NAMALWA (cell line): Measurements from ENCODE around the gene CSNK2B.

Experiments used
- DNase-seq: peaks from one replicate; pipeline ENCODE4 v3.0.0-alpha.2; 2015; ENCODE audit warnings: low spot score

Gene CSNK2B

DNA sequence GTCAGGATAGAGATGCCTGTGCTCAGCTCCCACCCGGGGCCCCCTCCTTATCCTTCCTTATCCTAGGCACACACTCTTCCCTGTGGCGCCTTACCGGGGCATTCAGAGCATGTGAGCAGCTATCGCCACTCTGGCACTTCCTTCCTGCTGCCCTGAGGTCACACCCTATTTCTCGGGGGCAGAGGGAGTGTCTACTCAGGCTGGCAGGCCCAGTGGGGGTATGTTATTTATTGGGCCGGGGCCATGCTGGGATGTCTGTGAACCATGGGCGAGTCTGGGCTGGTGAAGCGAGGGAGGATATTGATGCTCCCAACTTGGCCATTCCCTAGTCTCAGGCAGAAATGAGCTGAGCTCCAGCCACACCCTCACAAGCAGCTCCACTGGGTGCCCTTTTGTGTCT is 45.4 kb downstream of the CSNK2B start:
- DNase-seq: no peak

DNA sequence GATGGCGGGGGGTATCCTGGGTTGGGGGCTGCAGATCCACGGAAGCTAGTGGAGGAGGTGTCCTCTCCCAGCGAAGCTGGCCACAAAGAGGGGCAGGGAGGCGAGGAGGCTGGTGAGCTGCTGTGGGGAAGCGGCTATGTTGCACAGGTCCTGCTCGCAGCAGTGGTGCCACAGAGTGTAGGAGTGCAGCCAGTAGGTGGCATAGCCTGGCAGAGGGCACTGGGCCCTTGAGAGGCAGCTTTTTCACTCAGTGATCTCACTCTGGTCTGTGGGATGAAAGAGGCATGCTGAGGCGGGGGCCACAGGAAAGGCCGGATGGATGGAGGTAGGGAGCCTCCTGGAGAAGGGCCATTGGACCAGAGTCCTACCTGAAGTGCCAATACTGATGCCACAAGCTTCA is 46.4 kb downstream of the CSNK2B start:
- no peak for DNase-seq

DNA sequence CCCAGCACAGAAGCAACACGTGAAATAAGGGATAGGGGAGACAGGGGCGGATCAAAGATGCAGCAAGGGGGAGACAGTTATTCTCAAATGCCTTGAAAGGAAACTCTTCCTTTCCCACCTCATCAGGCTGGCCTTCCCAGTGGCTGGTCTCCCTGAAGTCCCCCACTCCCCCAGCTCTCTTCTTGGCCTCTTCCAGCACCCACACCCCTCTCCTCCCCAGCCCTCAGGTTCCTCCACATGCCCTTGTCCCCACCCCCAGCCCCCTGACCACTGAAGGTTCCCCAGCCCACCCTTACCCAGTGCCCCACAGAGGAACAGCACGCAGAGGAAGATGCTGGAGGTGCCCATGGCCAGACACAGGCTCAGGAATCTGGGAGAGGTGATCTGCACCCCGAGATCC is 47.6 kb downstream of the CSNK2B start:
- DNase-seq: no peak

DNA sequence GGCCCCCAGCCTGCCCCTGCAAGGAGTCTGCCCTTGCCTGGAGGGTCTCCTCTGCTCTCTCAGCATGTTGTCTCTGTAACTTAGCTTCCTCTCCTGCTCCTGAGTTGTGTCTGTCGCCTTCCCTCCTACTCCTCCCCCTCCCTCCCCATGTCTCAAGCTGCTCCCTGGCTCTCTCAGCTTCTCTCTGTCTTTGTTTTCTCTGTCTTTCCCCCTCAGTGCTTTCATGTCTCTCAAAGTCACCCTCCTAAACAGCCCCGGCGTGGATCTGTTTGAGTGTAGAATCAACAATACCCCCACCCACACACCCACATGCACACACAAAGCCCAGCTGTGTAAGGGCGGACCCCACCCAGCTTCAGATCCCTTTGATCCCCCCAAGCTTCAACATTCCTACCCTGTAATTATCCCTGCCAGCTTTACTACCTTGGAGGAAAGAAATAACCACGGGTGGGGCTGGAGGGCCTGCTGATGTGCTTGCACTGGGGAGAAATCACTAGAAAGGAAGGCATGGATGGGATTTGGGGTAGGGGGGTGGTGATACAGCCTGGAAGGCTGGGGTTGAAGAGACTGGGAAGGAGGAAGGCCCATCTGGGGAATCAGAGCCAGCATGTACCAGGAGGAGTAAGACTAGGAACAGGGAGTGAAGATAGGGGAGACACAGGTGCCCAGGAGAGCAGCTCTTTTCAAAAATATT is 48.3 kb downstream of the CSNK2B start:
- DNase-seq: no peak

DNA sequence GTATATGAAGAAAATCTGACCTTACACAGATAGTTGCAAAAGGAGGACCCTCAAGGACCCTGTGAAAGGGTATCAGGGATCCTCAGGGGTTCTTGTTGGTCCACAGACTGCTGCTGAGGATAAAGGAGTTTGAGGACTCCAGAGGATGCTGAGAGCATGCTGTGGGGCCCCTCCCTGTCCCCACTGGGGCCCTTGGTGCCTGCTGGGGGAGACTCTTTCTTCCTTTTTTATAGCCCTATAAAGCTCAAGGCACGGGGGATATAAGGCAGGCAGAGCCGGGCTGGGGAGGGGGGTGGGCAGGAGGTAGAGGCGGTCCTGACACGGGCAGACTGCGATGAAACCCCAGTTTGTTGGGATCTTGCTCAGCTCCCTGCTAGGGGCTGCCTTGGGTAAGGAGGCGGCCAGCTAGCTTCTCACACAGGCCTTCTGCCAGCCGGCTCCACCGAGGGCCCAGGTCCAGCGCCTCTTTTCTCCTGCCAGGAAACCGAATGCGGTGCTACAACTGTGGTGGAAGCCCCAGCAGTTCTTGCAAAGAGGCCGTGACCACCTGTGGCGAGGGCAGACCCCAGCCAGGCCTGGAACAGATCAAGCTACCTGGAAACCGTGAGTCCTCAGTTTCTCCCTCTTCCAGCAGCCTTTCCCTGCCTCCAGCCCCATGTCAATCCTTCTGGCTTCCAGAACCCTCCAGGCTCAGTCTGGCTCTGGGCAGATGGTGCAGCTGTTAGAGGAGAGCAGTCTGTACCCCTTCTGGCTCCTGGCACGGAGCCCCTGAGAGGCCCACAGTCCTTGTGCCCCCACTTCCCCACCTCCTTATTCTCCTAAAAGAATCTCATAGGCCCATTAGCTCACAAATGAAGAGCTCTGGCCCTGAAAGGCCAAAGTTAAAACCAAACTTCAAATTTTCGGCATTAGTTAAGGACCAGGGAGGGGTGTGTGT is 49.4 kb downstream of the CSNK2B start, which contains the start of gene LY6G6D:
Gene LY6G6D (plus strand): TSS at position 327 of the 937 bp plus-strand sequence. CDS start 8 bp downstream, at position 335.
- no peak for DNase-seq

DNA sequence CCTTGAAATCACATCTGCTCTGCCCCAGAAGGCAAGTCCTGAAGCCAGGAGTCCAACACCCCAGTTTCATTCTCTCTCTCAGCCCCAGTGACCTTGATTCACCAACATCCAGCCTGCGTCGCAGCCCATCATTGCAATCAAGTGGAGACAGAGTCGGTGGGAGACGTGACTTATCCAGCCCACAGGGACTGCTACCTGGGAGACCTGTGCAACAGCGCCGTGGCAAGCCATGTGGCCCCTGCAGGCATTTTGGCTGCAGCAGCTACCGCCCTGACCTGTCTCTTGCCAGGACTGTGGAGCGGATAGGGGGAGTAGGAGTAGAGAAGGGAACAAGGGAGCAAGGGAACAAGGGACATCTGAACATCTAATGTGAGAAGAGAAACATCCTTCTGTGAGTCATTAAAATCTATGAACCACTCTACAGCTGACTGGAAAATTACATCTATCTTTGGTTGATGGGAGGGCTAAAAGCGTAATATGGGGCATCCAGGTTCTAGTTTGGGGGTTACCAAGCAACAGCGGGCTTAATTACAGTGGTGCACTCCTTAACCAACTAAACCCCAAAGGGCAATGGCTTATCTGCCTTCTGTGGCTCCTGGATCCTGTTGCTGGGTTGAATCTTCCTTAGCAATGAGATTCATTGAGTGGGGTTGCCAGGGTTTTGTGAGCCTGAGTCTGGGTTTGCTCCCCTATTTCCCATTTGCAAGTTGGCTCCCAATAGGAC is 51.8 kb downstream of the CSNK2B start:
- no peak for DNase-seq

DNA sequence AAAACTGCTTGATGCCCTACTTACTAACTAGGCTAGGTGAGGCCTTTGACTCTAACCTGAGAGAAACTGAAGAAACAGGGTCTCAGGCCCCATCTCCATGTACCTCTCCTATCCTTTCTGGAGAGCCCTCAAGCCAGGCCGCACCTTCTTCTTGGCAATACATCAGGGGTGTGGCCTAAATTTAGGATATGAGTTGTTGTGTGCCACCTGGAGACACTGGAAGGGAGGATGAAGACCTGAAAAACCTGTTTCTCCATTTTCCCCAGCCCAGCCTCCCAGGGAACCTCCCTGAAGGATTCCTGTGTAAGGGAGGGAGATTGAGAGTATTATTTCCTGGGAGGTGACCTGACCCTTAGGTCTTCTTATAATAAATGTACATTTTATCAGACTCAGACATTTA is 52.4 kb downstream of the CSNK2B start:
- no peak for DNase-seq

DNA sequence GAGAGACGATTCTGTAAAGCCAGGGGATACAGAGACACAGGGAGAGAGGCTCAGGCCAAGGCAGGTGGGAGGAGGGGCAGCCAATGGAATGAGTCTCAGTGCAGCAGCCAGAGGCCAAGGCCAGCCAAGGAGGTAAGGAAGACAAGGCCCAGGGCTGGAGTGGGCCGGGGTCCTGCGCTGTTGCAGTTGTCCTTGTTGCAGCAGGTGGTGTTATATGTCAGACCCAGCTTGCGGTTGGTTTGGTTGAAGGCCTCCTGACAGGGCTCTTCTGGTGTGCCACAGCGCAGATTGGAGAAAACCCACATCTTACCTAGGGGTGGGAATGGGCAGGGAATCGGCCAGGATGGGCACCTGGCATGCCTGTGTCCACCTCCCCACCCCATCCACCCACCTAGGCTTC is 53.1 kb downstream of the CSNK2B start:
- no peak for DNase-seq
